ENCODE results near the gene PRKCB.

The PRKCB gene

DNA sequence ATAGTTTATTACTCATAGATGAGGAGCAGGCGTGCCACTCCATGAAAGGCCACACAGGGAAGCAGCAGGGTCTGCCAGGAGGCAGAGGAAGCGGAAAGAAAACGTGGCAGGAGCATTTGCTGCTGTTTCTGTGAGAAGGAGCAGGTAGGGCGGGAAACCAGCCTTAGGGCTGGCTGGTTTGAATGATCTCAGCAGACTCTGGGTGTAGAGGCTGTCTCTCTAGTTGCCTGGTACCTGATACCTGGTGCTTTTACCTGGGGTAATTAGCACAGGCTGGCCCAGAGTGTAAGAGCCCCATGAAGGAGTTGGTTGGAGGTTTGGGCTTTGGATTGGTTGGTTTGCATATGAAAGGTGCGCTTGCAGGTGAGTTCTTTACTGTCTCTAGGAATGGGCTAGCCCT lies 215.3 kb downstream of the PRKCB start:
- TF ChIP-seq, protein P1, sequence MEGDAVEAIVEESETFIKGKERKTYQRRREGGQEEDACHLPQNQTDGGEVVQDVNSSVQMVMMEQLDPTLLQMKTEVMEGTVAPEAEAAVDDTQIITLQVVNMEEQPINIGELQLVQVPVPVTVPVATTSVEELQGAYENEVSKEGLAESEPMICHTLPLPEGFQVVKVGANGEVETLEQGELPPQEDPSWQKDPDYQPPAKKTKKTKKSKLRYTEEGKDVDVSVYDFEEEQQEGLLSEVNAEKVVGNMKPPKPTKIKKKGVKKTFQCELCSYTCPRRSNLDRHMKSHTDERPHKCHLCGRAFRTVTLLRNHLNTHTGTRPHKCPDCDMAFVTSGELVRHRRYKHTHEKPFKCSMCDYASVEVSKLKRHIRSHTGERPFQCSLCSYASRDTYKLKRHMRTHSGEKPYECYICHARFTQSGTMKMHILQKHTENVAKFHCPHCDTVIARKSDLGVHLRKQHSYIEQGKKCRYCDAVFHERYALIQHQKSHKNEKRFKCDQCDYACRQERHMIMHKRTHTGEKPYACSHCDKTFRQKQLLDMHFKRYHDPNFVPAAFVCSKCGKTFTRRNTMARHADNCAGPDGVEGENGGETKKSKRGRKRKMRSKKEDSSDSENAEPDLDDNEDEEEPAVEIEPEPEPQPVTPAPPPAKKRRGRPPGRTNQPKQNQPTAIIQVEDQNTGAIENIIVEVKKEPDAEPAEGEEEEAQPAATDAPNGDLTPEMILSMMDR (IDR thresholded peaks at IDR 0.05; ENCODE audit: low read depth, low read length): no peak
- no peak for TF ChIP-seq EZH2phosphoT487 (IDR thresholded peaks at IDR 0.05; ENCODE audit: low read depth)
- H3K4me2 ChIP-seq (ENCODE audit: low read length): no peak overlapping the region
- H3K4me3 ChIP-seq (ENCODE audit: low read length): no peak overlapping the region
- no peak overlapping the region for H3K27ac ChIP-seq (ENCODE audit: low read length)
- no peaks in the 10 kb centered on the region for H3K4me1 ChIP-seq (ENCODE audit: low read length)
- H3K79me2 ChIP-seq (ENCODE audit: low read length): no peaks in the 10 kb centered on the region
- H4K20me1 ChIP-seq (ENCODE audit: insufficient read depth, low read length): no peaks in the 10 kb centered on the region
- H3K27me3 ChIP-seq (ENCODE audit: low read depth, low read length): peaks cover 18% of the 10 kb centered on the region
- no peak overlapping the region for H3K9ac ChIP-seq (ENCODE audit: low read length)
- no peaks in the 10 kb centered on the region for H3K9me3 ChIP-seq (ENCODE audit: insufficient read depth, low read length)
- no peaks in the 10 kb centered on the region for H3K36me3 ChIP-seq (replicated peaks; ENCODE audit: low read depth, low read length)
- no peak overlapping the region for H2AFZ ChIP-seq (ENCODE audit: low read depth, low read length)

DNA sequence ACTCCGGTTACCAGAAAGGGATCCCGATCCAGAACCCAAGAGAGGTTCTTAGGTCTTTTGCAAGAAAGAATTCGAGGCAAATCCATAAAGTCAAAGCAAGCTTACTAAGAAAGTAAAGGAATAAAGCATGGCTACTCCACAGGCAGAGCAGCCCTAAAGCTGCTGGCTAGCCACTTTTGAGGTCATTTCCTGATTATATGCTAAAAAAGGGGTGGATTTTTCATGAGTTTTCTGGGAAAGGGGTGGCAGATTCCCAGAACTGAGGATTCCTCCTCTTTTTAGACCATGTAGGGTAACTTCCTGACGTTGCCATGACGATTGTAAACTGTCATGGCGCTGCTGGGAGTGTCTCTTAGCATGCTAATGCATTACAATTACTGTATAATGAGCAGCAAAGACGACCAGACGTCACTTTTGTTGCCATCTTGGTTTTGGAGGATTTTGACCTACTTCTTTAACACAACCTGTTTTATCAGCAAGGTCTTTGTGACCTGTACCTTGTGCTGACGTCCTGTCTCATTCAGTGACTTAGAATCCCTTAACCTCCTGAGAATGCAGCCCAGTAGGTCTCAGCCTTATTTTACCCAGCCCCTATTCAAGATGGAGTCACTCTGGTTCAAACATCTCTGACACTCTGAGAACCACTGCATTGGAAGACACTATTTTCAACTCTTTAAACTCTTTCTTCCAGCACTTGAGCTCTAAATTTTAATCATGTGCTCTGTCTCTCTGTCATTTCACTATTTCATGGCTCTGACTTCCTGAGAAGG lies 216.7 kb downstream of the PRKCB start:
- Histone ChIP-seq H3K4me3 (ENCODE audit: low read length) (no peak overlapping the region), H2AFZ (ENCODE audit: low read depth, low read length) (no peak overlapping the region), H3K4me1 (ENCODE audit: low read length) (no peaks in the 10 kb centered on the region), H4K20me1 (ENCODE audit: insufficient read depth, low read length) (no peaks in the 10 kb centered on the region), H3K36me3 (replicated peaks; ENCODE audit: low read depth, low read length) (no peaks in the 10 kb centered on the region), H3K27ac (ENCODE audit: low read length) (no peak overlapping the region), H3K9ac (ENCODE audit: low read length) (no peak overlapping the region), H3K9me3 (ENCODE audit: insufficient read depth, low read length) (no peaks in the 10 kb centered on the region), H3K4me2 (ENCODE audit: low read length) (no peak overlapping the region), H3K27me3 (ENCODE audit: low read depth, low read length) (peaks cover 28% of the 10 kb centered on the region), H3K79me2 (ENCODE audit: low read length) (no peaks in the 10 kb centered on the region)
- TF ChIP-seq, protein P1 (IDR thresholded peaks at IDR 0.05; ENCODE audit: low read depth, low read length): no peak
- no peak for TF ChIP-seq EZH2phosphoT487 (IDR thresholded peaks at IDR 0.05; ENCODE audit: low read depth)

DNA sequence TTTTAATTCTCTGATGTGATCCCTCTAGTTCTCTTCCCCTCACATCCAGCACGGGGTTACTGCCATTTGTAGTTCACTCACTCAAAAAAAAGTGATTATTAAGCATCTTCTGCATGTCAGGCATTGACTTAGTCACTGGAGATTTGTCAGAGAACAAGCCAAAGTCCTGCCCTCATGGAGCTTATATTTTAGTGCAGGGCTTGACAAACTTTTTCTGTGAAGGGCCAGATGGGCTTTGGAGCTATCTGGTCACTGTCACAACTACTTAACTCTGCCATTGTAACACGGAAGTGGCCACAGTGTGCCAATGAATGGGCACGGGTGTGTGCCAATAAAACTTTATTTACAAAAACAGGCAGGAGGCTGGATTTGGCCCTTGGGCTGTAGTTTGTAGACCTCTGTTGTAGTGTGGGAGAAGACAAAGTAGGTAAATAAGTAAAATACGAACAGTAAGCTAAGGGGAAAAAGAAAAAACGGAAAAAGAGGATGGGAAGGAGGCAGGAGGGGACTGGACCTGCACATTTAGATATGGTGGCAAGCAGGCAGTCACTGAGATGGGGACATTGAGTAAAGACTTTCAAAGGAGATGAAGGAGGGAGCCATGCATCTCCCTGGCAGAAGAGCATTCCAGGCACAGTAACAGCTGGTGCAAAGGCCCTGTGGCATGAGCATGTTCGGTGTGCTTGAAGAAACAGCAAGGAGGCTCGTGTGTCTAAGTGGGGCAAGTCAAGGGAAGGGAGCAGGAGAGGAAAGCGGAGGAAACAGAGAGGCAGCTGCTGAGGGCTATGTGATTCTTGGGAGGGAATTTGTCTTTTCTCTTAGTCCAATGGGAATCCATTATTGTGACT lies 217.5 kb downstream of the PRKCB start:
- Histone ChIP-seq H3K9me3 (ENCODE audit: insufficient read depth, low read length) (no peaks in the 10 kb centered on the region), H3K79me2 (ENCODE audit: low read length) (no peaks in the 10 kb centered on the region), H3K36me3 (replicated peaks; ENCODE audit: low read depth, low read length) (no peaks in the 10 kb centered on the region), H3K4me1 (ENCODE audit: low read length) (no peaks in the 10 kb centered on the region), H3K9ac (ENCODE audit: low read length) (no peak overlapping the region), H3K4me3 (ENCODE audit: low read length) (no peak overlapping the region), H4K20me1 (ENCODE audit: insufficient read depth, low read length) (no peaks in the 10 kb centered on the region), H2AFZ (ENCODE audit: low read depth, low read length) (no peak overlapping the region), H3K4me2 (ENCODE audit: low read length) (no peak overlapping the region), H3K27ac (ENCODE audit: low read length) (no peak overlapping the region), H3K27me3 (ENCODE audit: low read depth, low read length) (peaks cover 36% of the 10 kb centered on the region)
- no peak for TF ChIP-seq EZH2phosphoT487 (IDR thresholded peaks at IDR 0.05; ENCODE audit: low read depth)
- TF ChIP-seq, protein P1 (IDR thresholded peaks at IDR 0.05; ENCODE audit: low read depth, low read length): no peak

Data from OCI-LY3 (cell line).